Measurements from ENCODE around the gene RAPGEF3. TPM values are rescaled to one million over a fixed set of nuclear protein-coding genes. Genes with fewer than 3 reads are reported as not detected.

Gene RAPGEF3
- total and polyA plus RNA-seq, 2 of the 13 experiments (the other 11 are each of a cell fraction or from before 2014, with no cell fraction given), result 0.07 TPM

- TF ChIP-seq ZBTB25 (CRISPR knock-in tag; IDR thresholded peaks at IDR 0.05) (no peak), TGIF2 (CRISPR knock-in tag; IDR thresholded peaks at IDR 0.05) (no peak), HMGXB4 (CRISPR knock-in tag; IDR thresholded peaks at IDR 0.05; ENCODE audit: borderline replicate concordance in 1 of 2, low read depth in 1 of 2) (no peak), ZBTB4 (CRISPR knock-in tag; IDR thresholded peaks at IDR 0.05; ENCODE audit: borderline replicate concordance) (no peak), ZNF318 (CRISPR knock-in tag; IDR thresholded peaks at IDR 0.05) (no peak), NR2F1 (CRISPR knock-in tag; IDR thresholded peaks at IDR 0.05) (no peak), RERE (CRISPR knock-in tag; IDR thresholded peaks at IDR 0.05; ENCODE audit: low read depth) (no peak)
Measured at GRCh38 chr12:47739979-47740378, 18.7 kb downstream of the RAPGEF3 start (continued).
